ENCODE results near the gene CALML6. TPM values are rescaled to one million over a fixed set of nuclear protein-coding genes. Genes with fewer than 3 reads are reported as not detected.

Gene CALML6
- polyA plus RNA-seq, 1 donor from 2014 or later, result not detected

DNA sequence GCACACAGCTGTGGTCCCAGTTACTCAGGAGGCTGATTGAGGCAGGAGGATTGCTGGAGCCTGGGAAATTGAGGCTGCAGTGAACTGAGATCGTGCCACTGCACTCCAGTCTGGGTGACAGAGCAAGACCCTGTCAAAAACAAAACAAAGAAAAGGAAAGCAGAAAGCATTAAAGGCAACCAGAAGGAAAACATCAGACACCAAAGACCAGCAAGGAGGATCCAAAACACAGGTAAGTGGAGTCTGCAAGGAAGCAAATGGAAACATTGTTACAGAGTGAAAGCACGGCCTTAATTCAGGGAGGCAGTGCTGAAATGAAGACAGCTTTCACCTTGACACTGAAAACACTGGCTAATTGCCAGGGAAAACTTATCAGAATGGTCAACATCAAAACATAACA lies 47.7 kb downstream of the CALML6 start:
- no peak overlapping the region for H3K4me2 ChIP-seq (ENCODE audit: low read length)
- no peaks in the 10 kb centered on the region for H3K27me3 ChIP-seq (ENCODE audit: insufficient read depth, low read depth, low read length)

DNA sequence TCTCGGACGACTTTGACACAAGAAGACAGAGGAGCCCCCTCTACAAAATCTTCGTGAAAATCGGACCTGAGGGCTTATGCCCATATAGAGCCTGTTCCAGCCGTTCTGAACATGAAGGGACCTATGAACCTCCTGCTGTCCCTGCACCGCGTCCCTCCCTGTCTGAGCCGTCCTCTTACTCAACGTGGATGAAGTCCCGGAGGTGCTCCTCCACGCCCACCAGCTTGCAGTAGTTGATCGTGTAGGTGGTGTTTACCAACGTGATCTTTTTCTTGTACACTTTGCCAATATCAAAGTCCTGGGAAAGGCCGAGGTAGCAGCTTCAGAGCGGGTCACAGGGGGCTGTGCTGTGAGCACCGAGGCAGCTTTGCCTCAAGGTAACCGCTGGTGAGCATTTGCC lies 48.5 kb downstream of the CALML6 start:
- H4K20me1 ChIP-seq (ENCODE audit: insufficient read depth), result no peaks in the 10 kb centered on the region
- H3F3A ChIP-seq (ENCODE audit: insufficient read depth, low read length, poor library complexity, severe bottlenecking), result no peaks in the 10 kb centered on the region
- H3K27me3 ChIP-seq (ENCODE audit: insufficient read depth, low read depth, low read length), result no peaks in the 10 kb centered on the region
- H3K4me3 ChIP-seq (ENCODE audit: low read length), result no peak overlapping the region
- TF ChIP-seq EZH2 (IDR thresholded peaks at IDR 0.05; ENCODE audit: borderline replicate concordance, insufficient read depth, low read length, poor library complexity, severe bottlenecking) (no peak), POLR2AphosphoS5 (IDR thresholded peaks at IDR 0.05) (no peak), RAD21 (conservative IDR thresholded peaks at IDR 0.05) (no peak), EP300 (conservative IDR thresholded peaks at IDR 0.05; ENCODE audit: poor library complexity, severe bottlenecking) (no peak), REST (IDR thresholded peaks at IDR 0.05; ENCODE audit: borderline replicate concordance) (no peak), SMC3 (conservative IDR thresholded peaks at IDR 0.05; ENCODE audit: poor library complexity) (no peak), MXI1 (conservative IDR thresholded peaks at IDR 0.05; ENCODE audit: poor library complexity, severe bottlenecking) (no peak), TAF1 (IDR thresholded peaks at IDR 0.05; ENCODE audit: low read depth) (no peak)
- TF ChIP-seq, protein P1, sequence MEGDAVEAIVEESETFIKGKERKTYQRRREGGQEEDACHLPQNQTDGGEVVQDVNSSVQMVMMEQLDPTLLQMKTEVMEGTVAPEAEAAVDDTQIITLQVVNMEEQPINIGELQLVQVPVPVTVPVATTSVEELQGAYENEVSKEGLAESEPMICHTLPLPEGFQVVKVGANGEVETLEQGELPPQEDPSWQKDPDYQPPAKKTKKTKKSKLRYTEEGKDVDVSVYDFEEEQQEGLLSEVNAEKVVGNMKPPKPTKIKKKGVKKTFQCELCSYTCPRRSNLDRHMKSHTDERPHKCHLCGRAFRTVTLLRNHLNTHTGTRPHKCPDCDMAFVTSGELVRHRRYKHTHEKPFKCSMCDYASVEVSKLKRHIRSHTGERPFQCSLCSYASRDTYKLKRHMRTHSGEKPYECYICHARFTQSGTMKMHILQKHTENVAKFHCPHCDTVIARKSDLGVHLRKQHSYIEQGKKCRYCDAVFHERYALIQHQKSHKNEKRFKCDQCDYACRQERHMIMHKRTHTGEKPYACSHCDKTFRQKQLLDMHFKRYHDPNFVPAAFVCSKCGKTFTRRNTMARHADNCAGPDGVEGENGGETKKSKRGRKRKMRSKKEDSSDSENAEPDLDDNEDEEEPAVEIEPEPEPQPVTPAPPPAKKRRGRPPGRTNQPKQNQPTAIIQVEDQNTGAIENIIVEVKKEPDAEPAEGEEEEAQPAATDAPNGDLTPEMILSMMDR (IDR thresholded peaks at IDR 0.05; ENCODE audit: poor library complexity, severe bottlenecking), result no peak
- no peak overlapping the region for H3K27ac ChIP-seq (ENCODE audit: low read length)
- H3K9ac ChIP-seq (ENCODE audit: low read length), result no peak overlapping the region
- no peak overlapping the region for H2AFZ ChIP-seq (ENCODE audit: low read depth, low read length)
- H3K36me3 ChIP-seq (ENCODE audit: insufficient read depth, low read length), result no peaks in the 10 kb centered on the region
- no peaks in the 10 kb centered on the region for H3K9me2 ChIP-seq (ENCODE audit: insufficient read depth, low read length)
- no peaks in the 10 kb centered on the region for H3K79me2 ChIP-seq (replicated peaks; ENCODE audit: insufficient read depth, low read length)
- H3K4me2 ChIP-seq (ENCODE audit: low read length), result no peak overlapping the region
- no peaks in the 10 kb centered on the region for H3K9me3 ChIP-seq (ENCODE audit: low read length)

More for the DNA sequence above, 47.7 kb downstream of the CALML6 start:
- no peaks in the 10 kb centered on the region for H3F3A ChIP-seq (ENCODE audit: insufficient read depth, low read length, poor library complexity, severe bottlenecking)
- H2AFZ ChIP-seq (ENCODE audit: low read depth, low read length), result no peak overlapping the region
- no peaks in the 10 kb centered on the region for H3K79me2 ChIP-seq (replicated peaks; ENCODE audit: insufficient read depth, low read length)
- TF ChIP-seq TAF1 (IDR thresholded peaks at IDR 0.05; ENCODE audit: low read depth) (no peak), SMC3 (conservative IDR thresholded peaks at IDR 0.05; ENCODE audit: poor library complexity) (no peak), EP300 (conservative IDR thresholded peaks at IDR 0.05; ENCODE audit: poor library complexity, severe bottlenecking) (no peak), RAD21 (conservative IDR thresholded peaks at IDR 0.05) (no peak), POLR2AphosphoS5 (IDR thresholded peaks at IDR 0.05) (no peak)
- TF ChIP-seq, protein P1 (IDR thresholded peaks at IDR 0.05; ENCODE audit: poor library complexity, severe bottlenecking), result no peak
- H3K27ac ChIP-seq (ENCODE audit: low read length), result no peak overlapping the region
- no peaks in the 10 kb centered on the region for H4K20me1 ChIP-seq (ENCODE audit: insufficient read depth)
- H3K4me3 ChIP-seq (ENCODE audit: low read length), result no peak overlapping the region
- H3K36me3 ChIP-seq (ENCODE audit: insufficient read depth, low read length), result no peaks in the 10 kb centered on the region
- no peaks in the 10 kb centered on the region for H3K9me3 ChIP-seq (ENCODE audit: low read length)
- no peaks in the 10 kb centered on the region for H3K9me2 ChIP-seq (ENCODE audit: insufficient read depth, low read length)
- H3K9ac ChIP-seq (ENCODE audit: low read length), result no peak overlapping the region
